Measurements from ENCODE around the gene MAD1L1. TPM values are rescaled to one million over a fixed set of nuclear protein-coding genes. Genes with fewer than 3 reads are reported as not detected.

Gene MAD1L1
- polyA plus RNA-seq, 1 experiment: 32.0 TPM

DNA sequence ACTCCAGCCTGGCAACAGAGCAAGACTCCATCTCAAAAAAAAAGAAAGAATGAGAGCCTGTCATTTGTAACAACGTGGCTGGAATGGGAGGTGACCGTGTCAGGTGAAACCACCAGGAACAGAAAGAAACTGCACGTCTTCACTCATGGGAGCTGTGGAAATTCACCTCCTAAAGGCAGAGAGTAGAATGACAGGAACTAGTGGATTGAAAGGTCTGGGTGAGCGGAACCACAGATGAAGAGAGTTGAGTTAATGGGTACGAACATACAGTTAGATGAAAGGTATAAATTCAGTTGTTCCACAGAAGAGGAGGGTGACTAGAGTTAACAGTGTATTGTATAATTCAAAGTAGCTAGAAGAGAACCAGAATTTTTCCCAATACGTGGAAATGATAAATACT is 78.6 kb downstream of the MAD1L1 start:
- CTCF ChIA-PET: interaction anchor here (0.9 kb wide), 1 partner anchor 8 kb away, joined by 3 read pairs; no protein-coding TSS in a partner anchor

DNA sequence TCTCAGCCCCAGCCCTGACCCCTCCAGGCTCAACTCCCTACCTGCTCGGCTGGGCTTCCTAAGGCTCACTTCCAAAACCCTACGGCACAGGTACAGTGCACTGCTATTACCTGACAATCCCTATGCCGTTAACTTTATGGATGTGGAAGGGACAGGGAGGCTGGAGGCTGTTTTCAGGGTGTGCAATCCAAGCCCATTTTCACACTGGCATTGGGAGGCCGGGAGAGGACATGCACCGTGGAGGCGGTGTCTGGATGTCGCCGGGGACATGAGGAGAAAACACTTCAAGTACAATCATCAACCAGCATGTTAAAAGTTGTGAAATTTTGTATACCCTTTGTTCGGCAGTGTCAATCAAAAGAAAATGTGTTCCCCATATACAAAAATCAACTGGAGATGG is 80.1 kb downstream of the MAD1L1 start:
- POLR2A ChIA-PET: no interaction called here

More for the DNA sequence above, 78.6 kb downstream of the MAD1L1 start:
- no peak overlapping the region for H3K4me3 ChIP-seq (ENCODE audit: low read depth, low read length)
- no peaks in the 10 kb centered on the region for H3K27me3 ChIP-seq (ENCODE audit: control insufficient read depth, insufficient read depth, low read length)
- H3K36me3 ChIP-seq (ENCODE audit: control insufficient read depth, insufficient read depth, low read length): peaks cover 1% of the 10 kb centered on the region; the same call in 1 of the 2 replicates
- TF ChIP-seq, protein P1, sequence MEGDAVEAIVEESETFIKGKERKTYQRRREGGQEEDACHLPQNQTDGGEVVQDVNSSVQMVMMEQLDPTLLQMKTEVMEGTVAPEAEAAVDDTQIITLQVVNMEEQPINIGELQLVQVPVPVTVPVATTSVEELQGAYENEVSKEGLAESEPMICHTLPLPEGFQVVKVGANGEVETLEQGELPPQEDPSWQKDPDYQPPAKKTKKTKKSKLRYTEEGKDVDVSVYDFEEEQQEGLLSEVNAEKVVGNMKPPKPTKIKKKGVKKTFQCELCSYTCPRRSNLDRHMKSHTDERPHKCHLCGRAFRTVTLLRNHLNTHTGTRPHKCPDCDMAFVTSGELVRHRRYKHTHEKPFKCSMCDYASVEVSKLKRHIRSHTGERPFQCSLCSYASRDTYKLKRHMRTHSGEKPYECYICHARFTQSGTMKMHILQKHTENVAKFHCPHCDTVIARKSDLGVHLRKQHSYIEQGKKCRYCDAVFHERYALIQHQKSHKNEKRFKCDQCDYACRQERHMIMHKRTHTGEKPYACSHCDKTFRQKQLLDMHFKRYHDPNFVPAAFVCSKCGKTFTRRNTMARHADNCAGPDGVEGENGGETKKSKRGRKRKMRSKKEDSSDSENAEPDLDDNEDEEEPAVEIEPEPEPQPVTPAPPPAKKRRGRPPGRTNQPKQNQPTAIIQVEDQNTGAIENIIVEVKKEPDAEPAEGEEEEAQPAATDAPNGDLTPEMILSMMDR (IDR thresholded peaks at IDR 0.05; ENCODE audit: insufficient read depth, low read depth, low read length): no peak
- POLR2A ChIA-PET: no interaction called here
- no peak for DNase-seq (ENCODE audit: low read depth)

DNA sequence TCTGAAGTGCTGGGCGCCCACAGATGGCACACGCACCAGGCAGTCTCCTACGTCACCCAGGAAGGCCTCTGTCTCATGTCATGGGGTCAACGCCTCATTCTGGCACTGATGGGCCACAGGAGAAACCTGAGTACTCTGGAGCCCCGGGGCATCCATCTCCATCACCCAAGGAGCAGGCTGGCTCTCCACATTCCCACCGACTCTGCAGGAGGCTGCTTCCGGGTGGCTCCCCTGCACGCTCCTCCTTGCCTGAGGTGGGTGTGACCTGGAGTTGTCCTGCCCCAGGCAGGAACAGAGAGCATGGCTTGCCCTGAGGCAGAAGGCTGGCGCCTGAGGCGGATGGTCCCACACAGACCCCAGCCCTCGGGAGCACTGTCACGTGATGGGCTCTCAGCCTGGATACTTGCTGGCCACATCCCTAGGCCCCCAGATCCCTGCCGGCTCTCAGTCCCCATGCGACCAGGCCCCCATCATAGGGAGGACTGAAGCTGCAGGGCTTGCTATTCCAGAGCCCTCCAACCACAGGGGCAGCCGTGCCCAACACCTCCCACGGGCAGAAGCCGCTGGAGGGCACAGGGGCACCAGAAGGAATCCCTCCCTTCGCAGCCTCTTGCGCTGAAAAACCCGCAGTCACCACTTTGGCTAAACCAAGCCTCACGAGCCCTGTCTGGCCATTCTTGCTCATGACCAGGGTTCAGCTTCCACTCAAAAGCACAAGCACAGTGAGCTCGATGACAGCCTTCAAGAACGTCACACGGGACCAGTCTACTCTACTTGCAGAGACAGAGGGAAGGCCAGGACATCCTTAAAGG is 80.7 kb downstream of the MAD1L1 start:
- H3K4me3 ChIP-seq (ENCODE audit: low read depth, low read length): no peak overlapping the region
- H3K27me3 ChIP-seq (ENCODE audit: control insufficient read depth, insufficient read depth, low read length): no peaks in the 10 kb centered on the region
- ChIA-PET POLR2A (no interaction called here), CTCF (no interaction called here)
- peaks cover 1% of the 10 kb centered on the region for H3K36me3 ChIP-seq (ENCODE audit: control insufficient read depth, insufficient read depth, low read length)
- TF ChIP-seq, protein P1 (IDR thresholded peaks at IDR 0.05; ENCODE audit: insufficient read depth, low read depth, low read length): no peak
- no peak for DNase-seq (ENCODE audit: low read depth)

More for the DNA sequence above, 80.1 kb downstream of the MAD1L1 start:
- Histone ChIP-seq H3K36me3 (ENCODE audit: control insufficient read depth, insufficient read depth, low read length) (peaks cover 1% of the 10 kb centered on the region; the same call in 1 of the 2 replicates), H3K4me3 (ENCODE audit: low read depth, low read length) (no peak overlapping the region), H3K27me3 (ENCODE audit: control insufficient read depth, insufficient read depth, low read length) (no peaks in the 10 kb centered on the region)
- TF ChIP-seq, protein P1 (IDR thresholded peaks at IDR 0.05; ENCODE audit: insufficient read depth, low read depth, low read length): no peak
- DNase-seq (ENCODE audit: low read depth): no peak
- CTCF ChIA-PET: interaction anchor here (0.9 kb wide), 1 partner anchor 67 kb away, joined by 3 read pairs; no protein-coding TSS in a partner anchor

DNA sequence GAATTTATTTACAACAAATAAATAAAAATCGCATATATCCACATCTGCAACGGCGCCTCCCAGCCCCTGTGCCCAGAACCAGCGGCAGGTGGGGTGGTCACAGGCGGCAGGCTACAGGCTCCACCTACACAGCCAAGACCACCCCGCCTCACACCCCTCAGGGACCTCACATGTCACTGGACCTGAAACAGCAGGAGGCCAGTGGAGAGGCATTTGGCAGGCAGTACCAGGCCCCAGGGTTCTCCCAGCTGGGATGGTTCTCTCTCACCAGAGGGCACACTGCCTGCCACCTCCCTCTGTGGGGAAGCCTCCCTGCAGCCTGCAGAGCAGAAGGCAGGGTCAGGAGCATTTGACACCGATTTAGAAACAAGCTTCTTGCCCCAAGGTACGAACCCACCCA is 81.5 kb downstream of the MAD1L1 start:
- ChIA-PET POLR2A (no interaction called here), CTCF (interaction anchor here (1.6 to 1.8 kb wide), 2 partner anchors 9 to 57 kb away, joined by 4 to 7 read pairs; no protein-coding TSS in a partner anchor)
- no peak for DNase-seq (ENCODE audit: low read depth)
- TF ChIP-seq, protein P1 (IDR thresholded peaks at IDR 0.05; ENCODE audit: insufficient read depth, low read depth, low read length): no peak
- Histone ChIP-seq H3K4me3 (ENCODE audit: low read depth, low read length) (no peak overlapping the region), H3K36me3 (ENCODE audit: control insufficient read depth, insufficient read depth, low read length) (peaks cover 5% of the 10 kb centered on the region), H3K27me3 (ENCODE audit: control insufficient read depth, insufficient read depth, low read length) (no peaks in the 10 kb centered on the region)

DNA sequence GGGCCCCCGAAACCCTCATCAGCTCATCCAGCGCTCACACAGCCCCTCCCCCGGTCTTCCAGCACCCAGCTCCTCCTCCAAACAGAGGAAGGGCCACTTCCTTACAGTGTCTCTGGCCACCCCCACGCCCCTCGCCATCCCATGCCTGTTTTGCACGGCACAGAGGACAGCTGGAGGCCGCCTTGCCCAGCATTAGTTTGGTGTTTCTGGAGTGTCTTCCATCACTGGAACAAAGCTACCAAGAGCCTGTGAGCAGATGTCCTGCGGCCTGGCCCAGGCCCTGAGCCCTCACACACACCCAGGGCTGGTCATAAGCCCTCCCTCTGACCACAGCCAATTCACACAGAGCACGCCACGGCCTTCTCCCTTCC is 82.3 kb downstream of the MAD1L1 start:
- H3K36me3 ChIP-seq (ENCODE audit: control insufficient read depth, insufficient read depth, low read length): peaks cover 7% of the 10 kb centered on the region
- CTCF ChIA-PET: interaction anchor here (1.3 to 1.8 kb wide), 4 partner anchors 8 to 197 kb away, joined by 4 to 7 read pairs (median 4); no protein-coding TSS in a partner anchor
- no peak for DNase-seq (ENCODE audit: low read depth)
- H3K4me3 ChIP-seq (ENCODE audit: low read depth, low read length): no peak overlapping the region
- POLR2A ChIA-PET: no interaction called here
- TF ChIP-seq, protein P1 (IDR thresholded peaks at IDR 0.05; ENCODE audit: insufficient read depth, low read depth, low read length): no peak
- H3K27me3 ChIP-seq (ENCODE audit: control insufficient read depth, insufficient read depth, low read length): no peaks in the 10 kb centered on the region
